Parathyroid adenoma (tissue), 2 donors: ENCODE measurements around the gene CAMK2D.

Experiments used
- H2AFZ ChIP-seq: fragments of 300-600 bp; sonication (generic); one replicate; pipeline ENCODE4 v1.7.0; 2017; ENCODE audit warnings: antibody characterized with exemption, mild to moderate bottlenecking
- H3K27ac ChIP-seq: fragments of 300-600 bp; sonication (generic); one replicate; pipeline ENCODE4 v1.7.0; 2017
- H3K27me3 ChIP-seq: fragments of 300-600 bp; sonication (generic); one replicate; pipeline ENCODE4 v1.7.0; 2017; ENCODE audit warnings: low read length; ENCODE audit not compliant: control insufficient read depth, insufficient read depth
- H3K36me3 ChIP-seq: fragments of 300-600 bp; sonication (generic); one replicate; pipeline ENCODE4 v1.7.0; 2017; ENCODE audit warnings: low read length; ENCODE audit not compliant: control insufficient read depth, insufficient read depth
- H3K4me1 ChIP-seq: fragments of 300-600 bp; sonication (generic); one replicate; pipeline ENCODE4 v1.7.0; 2017; ENCODE audit warnings: control low read depth
- H3K4me2 ChIP-seq: fragments of 300-600 bp; sonication (generic); one replicate; pipeline ENCODE4 v1.7.0; 2017; ENCODE audit warnings: low read length
- H3K4me3 ChIP-seq: fragments of 300-600 bp; sonication (generic); one replicate; pipeline ENCODE4 v1.7.0; 2017; ENCODE audit warnings: low read depth, low read length
- H3K79me2 ChIP-seq: fragments of 300-600 bp; sonication (generic); one replicate; pipeline ENCODE4 v1.7.0; 2017; ENCODE audit warnings: control low read depth
- H3K9ac ChIP-seq: fragments of 300-600 bp; sonication (generic); one replicate; pipeline ENCODE4 v1.7.0; 2017; ENCODE audit warnings: mild to moderate bottlenecking
- H3K9me3 ChIP-seq: fragments of 300-600 bp; sonication (generic); one replicate; pipeline ENCODE4 v1.7.0; 2017; ENCODE audit warnings: low read length; ENCODE audit not compliant: control insufficient read depth
- CTCF ChIP-seq: fragments of 300-600 bp; sonication (generic); IDR thresholded peaks from one replicate; pipeline ENCODE4 v1.7.0; 2017; ENCODE audit warnings: antibody characterized with exemption, mild to moderate bottlenecking
- donor health status: primary hyperparathyroidism.

The CAMK2D gene

GRCh38 chr4:113537203-113537602 is 224.3 kb downstream of the CAMK2D start:
- Histone ChIP-seq H3K27ac (no peak overlapping the region), H3K4me1 (no peaks in the 10 kb centered on the region), H3K9ac (no peak overlapping the region)

DNA sequence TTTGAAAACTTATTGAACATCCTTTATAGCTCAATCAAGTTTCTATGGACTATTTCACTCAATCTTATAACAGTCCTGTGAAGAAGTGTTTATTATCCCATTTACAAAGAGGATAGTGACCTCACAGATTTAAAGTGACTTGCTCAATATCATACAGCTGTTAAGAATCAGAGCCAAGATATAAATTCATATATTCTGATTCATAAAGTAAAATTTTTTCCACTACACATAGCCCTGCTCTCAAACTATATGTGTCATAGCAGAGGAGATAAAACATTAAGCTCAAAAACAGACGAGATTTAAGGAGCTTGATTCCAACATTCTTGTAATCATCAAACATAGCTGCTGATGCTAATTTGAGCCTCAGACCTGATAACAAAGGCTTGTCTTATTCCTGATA is 226.8 kb downstream of the CAMK2D start:
- no peak overlapping the region for H3K27ac ChIP-seq
- H3K79me2 ChIP-seq, result no peaks in the 10 kb centered on the region
- no peaks in the 10 kb centered on the region for H3K9me3 ChIP-seq
- no peak overlapping the region for H3K4me3 ChIP-seq
- H2AFZ ChIP-seq, result no peak overlapping the region
- no peak overlapping the region for H3K4me2 ChIP-seq
- H3K27me3 ChIP-seq, result no peaks in the 10 kb centered on the region
- no peak for TF ChIP-seq CTCF
- H3K9ac ChIP-seq, result no peak overlapping the region
- no peaks in the 10 kb centered on the region for H3K4me1 ChIP-seq
- H3K36me3 ChIP-seq, result no peaks in the 10 kb centered on the region

More at GRCh38 chr4:113537203-113537602, 224.3 kb downstream of the CAMK2D start:
- Histone ChIP-seq H3K9me3 (no peaks in the 10 kb centered on the region), H3K4me2 (no peak overlapping the region), H3K79me2 (no peaks in the 10 kb centered on the region), H3K36me3 (no peaks in the 10 kb centered on the region), H3K27me3 (no peaks in the 10 kb centered on the region), H3K4me3 (no peak overlapping the region), H2AFZ (no peak overlapping the region)
- TF ChIP-seq CTCF, result no peak

GRCh38 chr4:113531572-113531971 is 230.0 kb downstream of the CAMK2D start:
- H3K27me3 ChIP-seq, result no peaks in the 10 kb centered on the region
- no peak overlapping the region for H3K4me2 ChIP-seq
- H3K9ac ChIP-seq, result no peak overlapping the region
- no peak overlapping the region for H2AFZ ChIP-seq
- H3K4me3 ChIP-seq, result no peak overlapping the region
- no peaks in the 10 kb centered on the region for H3K4me1 ChIP-seq
- no peaks in the 10 kb centered on the region for H3K36me3 ChIP-seq
- no peaks in the 10 kb centered on the region for H3K9me3 ChIP-seq
- no peaks in the 10 kb centered on the region for H3K79me2 ChIP-seq
- TF ChIP-seq CTCF, result no peak
- H3K27ac ChIP-seq, result no peak overlapping the region

DNA sequence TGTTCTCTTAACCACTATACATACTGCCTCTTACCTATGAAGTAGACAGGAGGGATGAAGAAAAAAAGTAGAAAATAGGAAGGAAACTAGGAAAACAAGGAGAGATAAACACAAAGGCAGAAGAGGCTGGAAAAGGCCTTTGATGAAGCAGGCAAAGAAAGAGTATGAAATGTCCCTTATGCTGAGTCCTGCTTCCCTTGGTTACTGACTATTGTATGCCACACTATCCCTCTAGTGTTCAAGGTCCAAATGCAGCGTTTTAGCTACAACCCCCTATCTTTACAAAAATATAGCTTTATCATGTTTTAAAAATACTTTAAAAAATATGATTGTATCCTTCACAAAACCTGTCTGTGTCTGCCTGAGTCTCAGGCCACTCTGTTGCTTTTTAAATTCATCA is 233.1 kb downstream of the CAMK2D start:
- Histone ChIP-seq H3K4me1 (no peaks in the 10 kb centered on the region), H3K9me3 (no peaks in the 10 kb centered on the region), H3K9ac (no peak overlapping the region), H3K27me3 (no peaks in the 10 kb centered on the region), H3K36me3 (no peaks in the 10 kb centered on the region), H3K4me3 (no peak overlapping the region), H3K79me2 (no peaks in the 10 kb centered on the region), H3K4me2 (no peak overlapping the region), H2AFZ (no peak overlapping the region), H3K27ac (no peak overlapping the region)
- no peak for TF ChIP-seq CTCF

- no peaks in the 10 kb centered on the region for H3K27me3 ChIP-seq
- no peak overlapping the region for H3K4me2 ChIP-seq
- H3K36me3 ChIP-seq, result no peaks in the 10 kb centered on the region
- no peak for TF ChIP-seq CTCF
- H3K9ac ChIP-seq, result no peak overlapping the region
- H3K4me1 ChIP-seq, result no peaks in the 10 kb centered on the region
- H3K4me3 ChIP-seq, result no peak overlapping the region
- H3K79me2 ChIP-seq, result no peaks in the 10 kb centered on the region
- no peak overlapping the region for H2AFZ ChIP-seq
- no peak overlapping the region for H3K27ac ChIP-seq
- no peaks in the 10 kb centered on the region for H3K9me3 ChIP-seq
Measured at GRCh38 chr4:113525521-113525920, 236.0 kb downstream of the CAMK2D start.
